ENCODE measurements around the gene ZNF343. TPM values are rescaled to one million over a fixed set of nuclear protein-coding genes. Genes with fewer than 3 reads are reported as not detected.

Gene ZNF343
- total and polyA plus RNA-seq, 2 of the 4 experiments (the other 2 are of a cell fraction), result 7.8 to 26.2 TPM

DNA sequence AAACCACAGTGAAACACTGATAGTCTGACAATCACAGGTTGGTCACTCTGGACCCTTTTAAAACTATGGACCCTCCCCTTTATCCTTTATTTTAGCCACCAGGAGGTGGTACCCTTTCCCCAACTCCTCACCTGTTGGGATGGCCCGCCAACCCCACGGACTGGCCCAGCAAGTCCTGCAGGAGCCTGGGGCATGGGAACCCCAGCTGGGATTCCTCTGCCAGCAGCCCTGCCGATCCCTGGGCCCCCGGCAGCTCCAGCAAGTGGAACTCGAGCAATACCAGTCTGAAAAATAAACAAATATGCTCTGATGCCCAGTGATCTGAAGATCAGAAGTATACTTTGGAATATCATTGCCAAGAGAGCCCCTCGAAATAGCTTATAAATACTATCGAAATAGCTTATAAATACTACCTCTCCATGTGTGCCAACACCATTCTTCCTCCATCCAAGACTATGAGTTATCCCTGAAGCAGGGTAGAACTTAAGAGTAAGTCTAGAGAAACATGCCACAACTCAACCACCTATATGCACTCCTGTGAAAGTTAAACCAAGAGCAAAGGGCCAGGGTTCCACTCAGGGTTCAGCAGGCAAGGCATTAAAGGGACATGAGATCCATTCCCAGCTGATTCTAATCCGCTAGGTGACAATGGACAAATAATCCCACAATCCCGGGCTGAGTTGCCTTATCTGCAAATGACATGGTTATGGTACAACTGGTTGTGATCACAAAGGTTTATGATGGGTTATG lies 44.9 kb downstream of the ZNF343 start:
- peaks cover 3% of the 10 kb centered on the region for H3K4me1 ChIP-seq (ENCODE audit: control insufficient read depth, insufficient read depth, low read length)
- H2BK5ac ChIP-seq (ENCODE audit: low read depth, low read length, poor library complexity, severe bottlenecking), result no peak overlapping the region
- H4K5ac ChIP-seq (ENCODE audit: low read depth, low read length), result no peak overlapping the region
- H3K9me1 ChIP-seq (ENCODE audit: insufficient read depth, low read length), result peaks cover 12% of the 10 kb centered on the region
- WGBS, 2 experiments (ENCODE audit: extremely low coverage in 2 of 2, insufficient read length in 1 of 2), result 100% methylated on average over 1 of the region's 9 CpGs; no CpG with 5 or more reads in 1 of the 2 experiments
- in situ Hi-C loops (cut with MboI; ENCODE audit: low sequenced_read_pairs) (loop anchor here (10.0 to 25.0 kb wide), 2 partner anchors 181 to 701 kb away; no protein-coding TSS in a partner anchor), dilution Hi-C loops (cut with HindIII; ENCODE audit: low sequenced_read_pairs, unreplicated experiment) (no loop called here), intact Hi-C loops (cut with micrococcal nuclease) (no loop called here)
- H3K27ac ChIP-seq (ENCODE audit: insufficient read depth, low read length), result no peak overlapping the region
- ChIA-PET POLR2A (ENCODE audit: unreplicated experiment) (no interaction called here), CTCF (no interaction called here)
- H2BK15ac ChIP-seq (ENCODE audit: low read depth, low read length), result no peak overlapping the region
- no peak overlapping the region for H3K4ac ChIP-seq (ENCODE audit: low read depth, low read length)
- no peak overlapping the region for H3K14ac ChIP-seq (replicated peaks; ENCODE audit: low read depth, low read length)
- no peak overlapping the region for H2AK9ac ChIP-seq (replicated peaks; ENCODE audit: low read depth, low read length, poor library complexity)
- no peak for DNase-seq
- H3K56ac ChIP-seq (ENCODE audit: extremely low read depth, insufficient read depth, low read length), result no peak overlapping the region
- no peak overlapping the region for H3K4me3 ChIP-seq (ENCODE audit: insufficient read depth, low read depth, low read length)
- no peak overlapping the region for H3K9ac ChIP-seq (ENCODE audit: low read depth, low read length)
- no peak for ATAC-seq (ENCODE audit: low read depth)
- H3K79me1 ChIP-seq (ENCODE audit: low read depth in 1 of 2, low read length in 2 of 2), result peaks cover 30 to 46% of the 10 kb centered on the region in 2 experiments
- peaks cover 61% of the 10 kb centered on the region for H3K36me3 ChIP-seq (ENCODE audit: control insufficient read depth, insufficient read depth, low read length)
- H4K20me1 ChIP-seq (ENCODE audit: insufficient read depth, low read length), result peaks cover 34% of the 10 kb centered on the region
- no peaks in the 10 kb centered on the region for H3K9me3 ChIP-seq (ENCODE audit: control insufficient read depth, insufficient read depth, low read length)
- no peak overlapping the region for H2BK120ac ChIP-seq (ENCODE audit: low read depth, low read length)
- no peak overlapping the region for H3K4me2 ChIP-seq (ENCODE audit: low read depth, low read length)
- no peak overlapping the region for H2AK5ac ChIP-seq (ENCODE audit: low read depth, low read length)
- no peak overlapping the region for H3K23ac ChIP-seq (ENCODE audit: low read depth, low read length)
- H2BK20ac ChIP-seq (ENCODE audit: low read depth, low read length), result no peak overlapping the region
- TF ChIP-seq MAZ (IDR thresholded peaks at IDR 0.05; ENCODE audit: borderline replicate concordance, low read depth, low read length) (no peak), CTCF (conservative IDR thresholded peaks at IDR 0.05; ENCODE audit: low read depth, low read length) (no peak)
- TF ChIP-seq, protein P1, sequence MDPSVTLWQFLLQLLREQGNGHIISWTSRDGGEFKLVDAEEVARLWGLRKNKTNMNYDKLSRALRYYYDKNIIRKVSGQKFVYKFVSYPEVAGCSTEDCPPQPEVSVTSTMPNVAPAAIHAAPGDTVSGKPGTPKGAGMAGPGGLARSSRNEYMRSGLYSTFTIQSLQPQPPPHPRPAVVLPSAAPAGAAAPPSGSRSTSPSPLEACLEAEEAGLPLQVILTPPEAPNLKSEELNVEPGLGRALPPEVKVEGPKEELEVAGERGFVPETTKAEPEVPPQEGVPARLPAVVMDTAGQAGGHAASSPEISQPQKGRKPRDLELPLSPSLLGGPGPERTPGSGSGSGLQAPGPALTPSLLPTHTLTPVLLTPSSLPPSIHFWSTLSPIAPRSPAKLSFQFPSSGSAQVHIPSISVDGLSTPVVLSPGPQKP (IDR thresholded peaks at IDR 0.05; ENCODE audit: borderline replicate concordance, low read depth, low read length), result no peak
- no peak overlapping the region for H2AFZ ChIP-seq (replicated peaks; ENCODE audit: low read length, poor library complexity)
- no peak overlapping the region for H4K91ac ChIP-seq (ENCODE audit: insufficient read depth, low read depth, low read length)
- H3K18ac ChIP-seq (ENCODE audit: low read depth, low read length), result no peak overlapping the region
- no peaks in the 10 kb centered on the region for H3K27me3 ChIP-seq (ENCODE audit: control insufficient read depth, insufficient read depth, low read length)
- BruUV-seq (replicated peaks), result no TSS peak
- H4K8ac ChIP-seq (ENCODE audit: low read depth in 2 of 2, low read length in 2 of 2), result no peak overlapping the region

Data from IMR-90 (cell line).